ENCODE data around the gene MTIF3. TPM values are rescaled to one million over a fixed set of nuclear protein-coding genes. Genes with fewer than 3 reads are reported as not detected.

MTIF3 gene
- total RNA-seq, 1 donor from 2014 or later, result 29.6 TPM

DNA sequence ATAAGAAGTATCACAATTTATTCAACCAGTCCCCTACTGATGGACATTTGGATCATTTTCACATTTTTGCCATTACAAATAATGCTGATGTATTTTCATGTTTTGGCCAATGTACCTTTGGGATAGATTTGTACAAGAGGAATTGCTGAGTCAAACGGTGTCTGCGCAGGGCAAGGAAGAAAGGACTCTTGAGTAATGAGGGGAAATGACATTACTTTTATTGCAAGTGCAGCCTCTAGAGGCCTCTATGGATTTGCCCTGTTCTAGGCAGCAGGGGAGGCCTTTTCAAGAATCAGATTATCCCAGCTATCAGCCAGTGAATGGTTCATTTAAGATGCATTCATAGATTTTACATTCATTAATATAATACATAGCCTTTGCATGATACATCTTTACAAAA, 58.9 kb downstream of the MTIF3 start:
- no peak for DNase-seq (ENCODE audit: low read depth)
- TF ChIP-seq, protein P1, sequence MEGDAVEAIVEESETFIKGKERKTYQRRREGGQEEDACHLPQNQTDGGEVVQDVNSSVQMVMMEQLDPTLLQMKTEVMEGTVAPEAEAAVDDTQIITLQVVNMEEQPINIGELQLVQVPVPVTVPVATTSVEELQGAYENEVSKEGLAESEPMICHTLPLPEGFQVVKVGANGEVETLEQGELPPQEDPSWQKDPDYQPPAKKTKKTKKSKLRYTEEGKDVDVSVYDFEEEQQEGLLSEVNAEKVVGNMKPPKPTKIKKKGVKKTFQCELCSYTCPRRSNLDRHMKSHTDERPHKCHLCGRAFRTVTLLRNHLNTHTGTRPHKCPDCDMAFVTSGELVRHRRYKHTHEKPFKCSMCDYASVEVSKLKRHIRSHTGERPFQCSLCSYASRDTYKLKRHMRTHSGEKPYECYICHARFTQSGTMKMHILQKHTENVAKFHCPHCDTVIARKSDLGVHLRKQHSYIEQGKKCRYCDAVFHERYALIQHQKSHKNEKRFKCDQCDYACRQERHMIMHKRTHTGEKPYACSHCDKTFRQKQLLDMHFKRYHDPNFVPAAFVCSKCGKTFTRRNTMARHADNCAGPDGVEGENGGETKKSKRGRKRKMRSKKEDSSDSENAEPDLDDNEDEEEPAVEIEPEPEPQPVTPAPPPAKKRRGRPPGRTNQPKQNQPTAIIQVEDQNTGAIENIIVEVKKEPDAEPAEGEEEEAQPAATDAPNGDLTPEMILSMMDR (IDR thresholded peaks at IDR 0.05; ENCODE audit: insufficient read depth, low read depth, low read length), result no peak
- TF ChIP-seq EZH2 (IDR thresholded peaks at IDR 0.05; ENCODE audit: insufficient read depth, low read length), result no peak
- Histone ChIP-seq H3K4me3 (ENCODE audit: insufficient read depth, low read depth, low read length) (no peak overlapping the region), H3K27me3 (ENCODE audit: insufficient read depth, low read length) (peaks cover 2% of the 10 kb centered on the region), H2AFZ (ENCODE audit: low read depth, low read length) (no peak overlapping the region), H3K79me2 (ENCODE audit: insufficient read depth, low read length) (no peaks in the 10 kb centered on the region), H3K27ac (ENCODE audit: low read depth, low read length) (no peak overlapping the region), H3K36me3 (ENCODE audit: insufficient read depth, low read length) (no peaks in the 10 kb centered on the region), H3K4me2 (ENCODE audit: low read length) (no peak overlapping the region), H3K4me1 (ENCODE audit: insufficient read depth, low read length) (no peaks in the 10 kb centered on the region), H3K9me3 (ENCODE audit: insufficient read depth, low read depth, low read length) (no peaks in the 10 kb centered on the region), H4K20me1 (ENCODE audit: insufficient read depth, low read length) (no peaks in the 10 kb centered on the region), H3K9ac (ENCODE audit: low read length) (no peak overlapping the region)
- Mint-ChIP-seq H3K27ac (ENCODE audit: unreplicated experiment) (no peak overlapping the region), H3K27me3 (ENCODE audit: low read depth, unreplicated experiment) (peaks cover 6% of the 10 kb centered on the region), H3K36me3 (ENCODE audit: low read depth, unreplicated experiment) (no peaks in the 10 kb centered on the region), H3K4me3 (ENCODE audit: unreplicated experiment) (no peak overlapping the region), H3K9me3 (ENCODE audit: unreplicated experiment) (no peaks in the 10 kb centered on the region), H3K4me1 (ENCODE audit: low read depth, unreplicated experiment) (no peaks in the 10 kb centered on the region)
- no peak for FAIRE-seq

DNA sequence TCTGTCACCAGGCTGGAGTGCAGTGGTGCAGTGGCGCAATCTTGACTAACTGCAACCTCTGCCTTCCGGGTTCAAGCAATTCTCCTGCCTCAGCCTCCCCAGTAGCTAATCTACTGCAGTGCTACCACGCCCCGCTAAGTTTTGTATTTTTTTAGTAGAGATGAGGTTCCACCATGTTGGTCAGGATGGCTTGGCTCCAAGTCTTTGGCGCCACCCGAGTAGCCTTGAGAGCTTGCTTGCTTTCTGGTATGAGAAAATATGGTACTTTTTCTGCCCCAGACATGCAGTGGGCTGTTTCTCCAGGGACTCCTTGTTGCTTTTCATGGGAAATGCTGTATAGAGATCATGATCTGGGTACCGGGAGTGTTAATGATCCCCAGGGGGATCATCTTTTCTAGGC, 60.5 kb downstream of the MTIF3 start:
- Mint-ChIP-seq H3K27ac (ENCODE audit: unreplicated experiment) (no peak overlapping the region), H3K4me1 (ENCODE audit: low read depth, unreplicated experiment) (no peaks in the 10 kb centered on the region), H3K36me3 (ENCODE audit: low read depth, unreplicated experiment) (no peaks in the 10 kb centered on the region), H3K4me3 (ENCODE audit: unreplicated experiment) (no peak overlapping the region), H3K9me3 (ENCODE audit: unreplicated experiment) (no peaks in the 10 kb centered on the region), H3K27me3 (ENCODE audit: low read depth, unreplicated experiment) (peaks cover 9% of the 10 kb centered on the region)
- H3K4me1 ChIP-seq (ENCODE audit: insufficient read depth, low read length), result no peaks in the 10 kb centered on the region
- TF ChIP-seq, protein P1 (IDR thresholded peaks at IDR 0.05; ENCODE audit: insufficient read depth, low read depth, low read length), result no peak
- TF ChIP-seq EZH2 (IDR thresholded peaks at IDR 0.05; ENCODE audit: insufficient read depth, low read length), result no peak
- no peak overlapping the region for H2AFZ ChIP-seq (ENCODE audit: low read depth, low read length)
- H3K4me2 ChIP-seq (ENCODE audit: low read length), result no peak overlapping the region
- DNase-seq (ENCODE audit: low read depth) (no peak), FAIRE-seq (no peak)
- no peak overlapping the region for H3K27ac ChIP-seq (ENCODE audit: low read depth, low read length)
- H3K79me2 ChIP-seq (ENCODE audit: insufficient read depth, low read length), result no peaks in the 10 kb centered on the region
- no peaks in the 10 kb centered on the region for H4K20me1 ChIP-seq (ENCODE audit: insufficient read depth, low read length)
- H3K36me3 ChIP-seq (ENCODE audit: insufficient read depth, low read length), result no peaks in the 10 kb centered on the region
- no peak overlapping the region for H3K4me3 ChIP-seq (ENCODE audit: insufficient read depth, low read depth, low read length)
- no peaks in the 10 kb centered on the region for H3K9me3 ChIP-seq (ENCODE audit: insufficient read depth, low read depth, low read length)
- peaks cover 2% of the 10 kb centered on the region for H3K27me3 ChIP-seq (ENCODE audit: insufficient read depth, low read length)
- H3K9ac ChIP-seq (ENCODE audit: low read length), result no peak overlapping the region

DNA sequence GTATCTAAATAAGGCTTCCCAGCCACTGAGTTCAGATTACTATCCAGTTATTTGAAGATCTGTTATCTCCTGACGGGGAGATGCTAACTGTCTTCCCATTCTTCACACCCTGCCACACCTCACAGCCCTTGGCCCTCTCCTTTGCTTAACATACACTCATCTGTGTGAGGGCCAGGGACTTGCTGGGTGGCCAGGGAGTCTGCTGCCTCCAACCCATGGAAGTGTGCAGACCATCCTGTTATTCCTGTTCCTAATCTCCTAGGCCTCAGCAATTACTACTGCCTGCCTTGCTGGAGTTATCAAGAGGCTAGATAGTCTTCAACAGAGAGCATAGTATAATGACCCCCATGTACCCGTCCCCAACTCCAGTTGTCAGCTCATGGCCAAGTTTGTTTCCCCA, 62.1 kb downstream of the MTIF3 start:
- TF ChIP-seq, protein P1 (IDR thresholded peaks at IDR 0.05; ENCODE audit: insufficient read depth, low read depth, low read length), result no peak
- TF ChIP-seq EZH2 (IDR thresholded peaks at IDR 0.05; ENCODE audit: insufficient read depth, low read length), result no peak
- no peak overlapping the region for H3K4me2 ChIP-seq (ENCODE audit: low read length)
- FAIRE-seq, result no peak

More for the DNA sequence above, 62.1 kb downstream of the MTIF3 start:
- no peaks in the 10 kb centered on the region for H3K36me3 ChIP-seq (ENCODE audit: insufficient read depth, low read length)
- no peak overlapping the region for H3K27ac ChIP-seq (ENCODE audit: low read depth, low read length)
- Mint-ChIP-seq H3K4me3 (ENCODE audit: unreplicated experiment) (no peak overlapping the region), H3K36me3 (ENCODE audit: low read depth, unreplicated experiment) (no peaks in the 10 kb centered on the region), H3K27me3 (ENCODE audit: low read depth, unreplicated experiment) (peaks cover 17% of the 10 kb centered on the region), H3K27ac (ENCODE audit: unreplicated experiment) (no peak overlapping the region), H3K4me1 (ENCODE audit: low read depth, unreplicated experiment) (no peaks in the 10 kb centered on the region), H3K9me3 (ENCODE audit: unreplicated experiment) (no peaks in the 10 kb centered on the region)
- H3K4me3 ChIP-seq (ENCODE audit: insufficient read depth, low read depth, low read length), result no peak overlapping the region
- no peaks in the 10 kb centered on the region for H3K79me2 ChIP-seq (ENCODE audit: insufficient read depth, low read length)
- H3K27me3 ChIP-seq (ENCODE audit: insufficient read depth, low read length), result peaks cover 2% of the 10 kb centered on the region
- no peaks in the 10 kb centered on the region for H3K9me3 ChIP-seq (ENCODE audit: insufficient read depth, low read depth, low read length)
- DNase-seq (ENCODE audit: low read depth), result no peak
- no peak overlapping the region for H2AFZ ChIP-seq (ENCODE audit: low read depth, low read length)
- H3K9ac ChIP-seq (ENCODE audit: low read length), result no peak overlapping the region
- H3K4me1 ChIP-seq (ENCODE audit: insufficient read depth, low read length), result no peaks in the 10 kb centered on the region
- H4K20me1 ChIP-seq (ENCODE audit: insufficient read depth, low read length), result no peaks in the 10 kb centered on the region

Other genes with a start within 250 kb of the MTIF3 start
- gene RPL21, start 199.0 kb downstream of the MTIF3 start, total RNA-seq, result 622 and 728 TPM in 2 replicates
- gene RASL11A, start 179.7 kb downstream of the MTIF3 start, total RNA-seq, result 0.79 and 2.2 TPM in 2 replicates
- 77.7 and 83.6 TPM in 2 replicates for gene GTF3A, start 25.9 kb downstream of the MTIF3 start, total RNA-seq
- gene LNX2, start 170.0 kb upstream of the MTIF3 start, total RNA-seq, result 7.7 and 8.7 TPM in 2 replicates
- gene POLR1D, start 171.3 kb upstream of the MTIF3 start, total RNA-seq, result 106 and 118 TPM in 2 replicates

Measured in astrocyte (in vitro differentiated cells and primary cell).